Measurements from ENCODE around the gene ADRM1.

ADRM1 gene

DNA sequence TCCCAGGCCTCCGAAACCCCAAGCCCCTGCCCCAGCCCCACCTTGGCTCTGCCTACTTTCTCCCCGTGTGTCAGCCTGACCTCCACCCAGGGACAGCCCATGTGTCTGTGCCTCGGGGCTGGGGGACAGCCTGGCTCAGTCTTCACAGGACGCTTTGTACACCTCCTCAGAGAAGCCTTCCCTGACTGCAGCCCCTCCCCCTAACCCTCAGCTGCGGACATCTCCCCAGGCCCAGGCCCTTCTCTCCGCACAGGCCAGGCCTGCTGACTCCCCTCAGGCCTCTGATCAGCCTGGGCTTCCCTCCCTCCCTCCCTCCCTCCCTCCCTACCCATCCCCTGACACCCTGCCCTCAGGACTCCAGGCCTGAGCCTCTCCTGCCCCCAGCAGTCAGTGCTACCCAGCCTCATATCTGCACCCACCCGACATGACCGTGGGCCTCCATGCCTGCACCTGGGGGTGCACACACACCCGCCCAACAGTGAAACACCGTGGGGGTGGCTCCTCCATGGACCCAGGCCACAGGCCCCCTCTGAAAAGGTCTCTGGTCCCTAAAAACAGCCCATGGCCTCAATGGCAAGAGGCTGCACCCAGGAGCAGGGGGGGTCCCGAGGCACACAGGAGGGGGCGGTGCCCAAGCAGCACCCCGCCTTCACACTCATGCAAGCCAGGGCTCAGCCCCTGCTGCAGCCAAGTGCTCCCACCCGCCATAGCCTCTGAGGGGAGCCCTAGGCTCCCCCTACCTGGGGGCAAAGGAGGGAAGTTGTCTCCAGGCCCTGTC, 51.4 kb downstream of the ADRM1 start:
- Histone ChIP-seq H3K4me2 (ENCODE audit: low read length) (no peak overlapping the region), H3K56ac (ENCODE audit: low read length) (peak overlapping the region; percentile 60)
- DNase-seq = peak; percentile 49

DNA sequence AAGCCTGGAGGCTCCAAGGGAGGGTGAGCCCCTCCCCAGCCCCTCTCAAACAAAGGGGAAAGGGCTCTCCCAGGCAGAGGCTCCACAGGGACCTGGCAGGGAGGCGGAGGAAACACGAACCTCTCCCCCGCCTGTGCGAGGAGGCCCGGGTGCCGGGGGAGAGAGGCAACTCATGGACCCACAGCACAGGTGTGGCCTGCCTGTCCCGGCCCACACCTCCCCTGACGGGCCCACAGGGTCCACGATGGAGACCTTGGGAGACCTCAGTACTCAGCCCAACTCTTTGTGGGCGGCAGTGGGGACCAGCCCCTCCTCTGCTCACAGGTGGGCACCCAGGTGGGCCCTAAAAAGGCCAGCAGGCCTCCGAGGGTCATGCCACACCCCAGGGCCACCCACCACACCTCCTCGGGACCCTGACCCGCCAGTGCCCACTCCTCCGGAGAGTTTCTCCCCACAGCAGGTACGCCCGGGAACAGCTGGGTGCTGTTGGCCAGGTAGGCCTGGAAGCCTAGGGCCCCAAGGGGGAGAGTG, 52.1 kb downstream of the ADRM1 start:
- Histone ChIP-seq H3K4me1 (ENCODE audit: control insufficient read depth, low read depth, low read length) (peaks cover 5% of the 10 kb centered on the region), H3K23ac (ENCODE audit: low read length) (peak overlapping the region; percentile 24), H3K4me3 (ENCODE audit: low read length) (no peak overlapping the region), H3K4me2 (ENCODE audit: low read length) (no peak overlapping the region), H2BK5ac (ENCODE audit: low read length) (no peak overlapping the region), H4K5ac (ENCODE audit: low read length) (no peak overlapping the region), H3K36me3 (ENCODE audit: control insufficient read depth, insufficient read depth, low read length) (peaks cover 2% of the 10 kb centered on the region), H3K27me3 (ENCODE audit: insufficient read depth, low read length, poor library complexity) (no peaks in the 10 kb centered on the region), H3K79me1 (ENCODE audit: low read length) (peaks cover 2% of the 10 kb centered on the region), H2BK15ac (replicated peaks; ENCODE audit: low read depth) (no peak overlapping the region), H2BK120ac (ENCODE audit: low read depth, low read length) (no peak overlapping the region), H3K79me2 (ENCODE audit: control insufficient read depth, insufficient read depth, low read length) (peaks cover 38% of the 10 kb centered on the region), H3K4ac (ENCODE audit: low read depth, low read length) (peak overlapping the region; percentile 65), H3K27ac (ENCODE audit: low read depth, low read length) (peak overlapping the region; percentile 60), H4K8ac (ENCODE audit: low read depth, low read length) (no peak overlapping the region), H3K9ac (ENCODE audit: low read length) (peak overlapping the region; percentile 40), H2AK5ac (ENCODE audit: low read length) (no peak overlapping the region), H3K56ac (ENCODE audit: low read length) (peak overlapping the region; percentile 64), H3K18ac (ENCODE audit: low read length) (peak overlapping the region; percentile 11)
- no peak for DNase-seq
- no CpG with 5 or more reads among the region's 16 CpGs for WGBS (ENCODE audit: extremely low coverage, insufficient coverage, low lambda C conversion rate)

More for the DNA sequence above, 51.4 kb downstream of the ADRM1 start:
- H4K5ac ChIP-seq (ENCODE audit: low read length) = no peak overlapping the region
- H3K79me2 ChIP-seq (ENCODE audit: control insufficient read depth, insufficient read depth, low read length) = peaks cover 33% of the 10 kb centered on the region
- peaks cover 5% of the 10 kb centered on the region for H3K4me1 ChIP-seq (ENCODE audit: control insufficient read depth, low read depth, low read length)
- peak overlapping the region; percentile 60 for H3K27ac ChIP-seq (ENCODE audit: low read depth, low read length)
- H3K18ac ChIP-seq (ENCODE audit: low read length) = peak overlapping the region; percentile 11
- no peak overlapping the region for H3K23ac ChIP-seq (ENCODE audit: low read length)
- no peak overlapping the region for H4K8ac ChIP-seq (ENCODE audit: low read depth, low read length)
- peaks cover 2% of the 10 kb centered on the region for H3K79me1 ChIP-seq (ENCODE audit: low read length)
- no peak overlapping the region for H2BK15ac ChIP-seq (replicated peaks; ENCODE audit: low read depth)
- H2AK5ac ChIP-seq (ENCODE audit: low read length) = no peak overlapping the region
- peak overlapping the region; percentile 15 for H3K9ac ChIP-seq (ENCODE audit: low read length)
- H2BK120ac ChIP-seq (ENCODE audit: low read depth, low read length) = no peak overlapping the region
- WGBS (ENCODE audit: extremely low coverage, insufficient coverage, low lambda C conversion rate) = no CpG with 5 or more reads among the region's 14 CpGs
- no peak overlapping the region for H2BK5ac ChIP-seq (ENCODE audit: low read length)
- H3K4ac ChIP-seq (ENCODE audit: low read depth, low read length) = no peak overlapping the region
- peaks cover 2% of the 10 kb centered on the region for H3K36me3 ChIP-seq (ENCODE audit: control insufficient read depth, insufficient read depth, low read length)
- no peaks in the 10 kb centered on the region for H3K27me3 ChIP-seq (ENCODE audit: insufficient read depth, low read length, poor library complexity)
- no peak overlapping the region for H3K4me3 ChIP-seq (ENCODE audit: low read length)

DNA sequence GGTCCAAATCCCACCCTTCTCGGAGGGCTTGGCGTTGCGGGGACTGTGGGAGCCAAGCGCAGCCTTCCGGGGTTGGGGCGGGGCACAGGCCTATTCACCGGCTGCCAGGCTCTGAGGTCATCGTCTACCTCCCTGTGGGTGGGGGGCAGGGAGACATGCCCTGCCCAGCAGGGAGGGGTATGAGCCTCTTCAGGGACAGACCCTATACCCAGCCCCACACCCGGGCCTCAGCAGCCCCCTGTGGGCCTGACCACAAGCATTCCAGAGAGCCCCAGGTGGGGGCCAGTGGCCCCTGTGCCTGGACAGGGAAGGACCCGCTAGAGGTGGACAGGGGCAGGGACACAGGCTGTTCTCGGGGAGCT, 52.7 kb downstream of the ADRM1 start:
- Histone ChIP-seq H3K18ac (ENCODE audit: low read length) (peak overlapping the region; percentile 17), H3K9ac (ENCODE audit: low read length) (peak overlapping the region; percentile 40), H2BK15ac (replicated peaks; ENCODE audit: low read depth) (no peak overlapping the region), H3K23ac (ENCODE audit: low read length) (no peak overlapping the region), H3K79me2 (ENCODE audit: control insufficient read depth, insufficient read depth, low read length) (peaks cover 38% of the 10 kb centered on the region), H2AK5ac (ENCODE audit: low read length) (no peak overlapping the region), H4K8ac (ENCODE audit: low read depth, low read length) (no peak overlapping the region), H3K4me2 (ENCODE audit: low read length) (no peak overlapping the region), H2BK120ac (ENCODE audit: low read depth, low read length) (no peak overlapping the region), H2BK5ac (ENCODE audit: low read length) (no peak overlapping the region), H3K56ac (ENCODE audit: low read length) (peak overlapping the region; percentile 64), H3K4me3 (ENCODE audit: low read length) (no peak overlapping the region), H3K79me1 (ENCODE audit: low read length) (peaks cover 2% of the 10 kb centered on the region), H3K27me3 (ENCODE audit: insufficient read depth, low read length, poor library complexity) (no peaks in the 10 kb centered on the region), H4K5ac (ENCODE audit: low read length) (no peak overlapping the region), H3K27ac (ENCODE audit: low read depth, low read length) (peak overlapping the region; percentile 60), H3K4ac (ENCODE audit: low read depth, low read length) (no peak overlapping the region), H3K36me3 (ENCODE audit: control insufficient read depth, insufficient read depth, low read length) (peaks cover 2% of the 10 kb centered on the region), H3K4me1 (ENCODE audit: control insufficient read depth, low read depth, low read length) (peaks cover 5% of the 10 kb centered on the region)
- DNase-seq = peak; percentile 71
- WGBS (ENCODE audit: extremely low coverage, insufficient coverage, low lambda C conversion rate) = no CpG with 5 or more reads among the region's 11 CpGs

DNA sequence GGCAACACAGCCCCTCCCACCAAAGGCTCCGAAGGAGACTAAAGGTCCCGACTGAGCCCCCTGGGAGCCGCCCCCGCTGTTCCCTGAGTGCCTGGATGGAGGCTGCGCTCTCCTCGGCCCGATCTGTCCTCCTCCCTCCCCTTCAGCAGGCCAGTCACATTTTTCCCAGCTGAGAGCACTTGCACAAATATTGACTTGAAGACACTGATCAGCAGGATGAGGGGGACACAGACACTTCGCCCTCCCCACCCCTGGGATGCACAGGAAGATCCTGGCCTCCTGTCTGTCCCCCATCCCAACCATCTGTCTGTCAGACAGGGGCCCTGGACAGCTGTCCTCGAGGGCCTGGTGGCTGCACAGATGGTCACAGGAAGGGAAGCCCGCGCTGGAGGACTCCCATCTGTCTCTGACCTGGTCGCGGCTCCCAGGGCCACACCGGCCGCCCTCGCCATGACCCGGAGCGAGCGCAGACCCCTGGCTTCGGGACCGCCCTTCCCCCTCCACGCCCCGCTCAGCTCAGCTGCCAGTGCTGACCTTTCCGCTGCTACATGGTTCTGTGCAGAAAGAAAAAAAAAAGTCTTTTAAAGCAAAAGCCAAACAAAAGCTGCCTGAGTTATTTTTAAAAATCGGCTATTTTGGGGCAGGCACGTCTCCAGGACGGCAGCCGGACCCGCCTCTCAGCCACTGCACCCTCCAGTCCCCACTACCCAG, 53.2 kb downstream of the ADRM1 start:
- no peak overlapping the region for H2AK5ac ChIP-seq (ENCODE audit: low read length)
- no peak overlapping the region for H2BK15ac ChIP-seq (replicated peaks; ENCODE audit: low read depth)
- no peak overlapping the region for H2BK120ac ChIP-seq (ENCODE audit: low read depth, low read length)
- peaks cover 2% of the 10 kb centered on the region for H3K36me3 ChIP-seq (ENCODE audit: control insufficient read depth, insufficient read depth, low read length)
- H2BK5ac ChIP-seq (ENCODE audit: low read length) = peak overlapping the region; percentile 11
- H4K5ac ChIP-seq (ENCODE audit: low read length) = no peak overlapping the region
- H3K9ac ChIP-seq (ENCODE audit: low read length) = peak overlapping the region; percentile 34
- peak overlapping the region; percentile 27 for H3K4ac ChIP-seq (ENCODE audit: low read depth, low read length)
- DNase-seq = no peak
- no peaks in the 10 kb centered on the region for H3K27me3 ChIP-seq (ENCODE audit: insufficient read depth, low read length, poor library complexity)
- peaks cover 38% of the 10 kb centered on the region for H3K79me2 ChIP-seq (ENCODE audit: control insufficient read depth, insufficient read depth, low read length)
- no peak overlapping the region for H3K23ac ChIP-seq (ENCODE audit: low read length)
- peak overlapping the region; percentile 17 for H3K18ac ChIP-seq (ENCODE audit: low read length)
- H3K4me2 ChIP-seq (ENCODE audit: low read length) = no peak overlapping the region
- H3K79me1 ChIP-seq (ENCODE audit: low read length) = peaks cover 2% of the 10 kb centered on the region
- peak overlapping the region; percentile 64 for H3K56ac ChIP-seq (ENCODE audit: low read length)
- no CpG with 5 or more reads among the region's 29 CpGs for WGBS (ENCODE audit: extremely low coverage, insufficient coverage, low lambda C conversion rate)
- H3K27ac ChIP-seq (ENCODE audit: low read depth, low read length) = peak overlapping the region; percentile 34
- no peak overlapping the region for H3K4me3 ChIP-seq (ENCODE audit: low read length)
- H3K4me1 ChIP-seq (ENCODE audit: control insufficient read depth, low read depth, low read length) = peaks cover 10% of the 10 kb centered on the region
- H4K8ac ChIP-seq (ENCODE audit: low read depth, low read length) = no peak overlapping the region

DNA sequence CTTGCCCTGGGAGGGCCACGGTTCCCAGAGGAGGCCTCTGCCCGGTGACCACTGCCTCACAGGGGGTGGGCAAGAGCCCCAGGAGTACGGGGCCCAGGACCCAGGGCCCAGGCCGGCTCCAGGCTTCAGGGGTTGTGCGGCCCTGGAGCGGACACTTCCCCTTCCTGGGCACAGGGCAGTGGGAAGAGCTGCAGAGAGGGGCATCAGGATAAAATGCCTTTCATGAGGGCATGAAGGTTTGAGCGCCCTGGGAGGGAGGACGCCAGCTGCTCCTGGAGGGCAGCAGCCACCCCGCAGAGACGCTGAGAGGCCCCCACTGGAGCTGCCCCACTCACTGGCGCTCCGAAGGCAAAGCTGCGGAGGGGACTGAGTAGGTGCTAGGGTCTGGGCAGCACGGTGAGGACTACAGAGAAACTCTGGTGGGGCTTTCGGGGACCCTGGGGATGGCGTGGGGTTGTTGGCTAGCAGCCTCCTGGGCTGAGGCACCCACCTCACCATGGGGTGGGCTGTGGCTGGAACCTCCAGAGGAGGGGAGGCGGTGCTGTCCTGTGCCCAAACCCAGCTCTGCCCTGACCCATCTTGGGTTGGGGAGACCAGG, 53.9 kb downstream of the ADRM1 start:
- no peaks in the 10 kb centered on the region for H3K36me3 ChIP-seq (ENCODE audit: control insufficient read depth, insufficient read depth, low read length)
- no peak for DNase-seq
- H3K27ac ChIP-seq (ENCODE audit: low read depth, low read length) = peak overlapping the region; percentile 18
- H2AK5ac ChIP-seq (ENCODE audit: low read length) = no peak overlapping the region
- peak overlapping the region; percentile 49 for H3K56ac ChIP-seq (ENCODE audit: low read length)
- no peak overlapping the region for H4K8ac ChIP-seq (ENCODE audit: low read depth, low read length)
- H3K27me3 ChIP-seq (ENCODE audit: insufficient read depth, low read length, poor library complexity) = no peaks in the 10 kb centered on the region
- no peak overlapping the region for H3K9ac ChIP-seq (ENCODE audit: low read length)
- H2BK120ac ChIP-seq (ENCODE audit: low read depth, low read length) = no peak overlapping the region
- no peak overlapping the region for H2BK5ac ChIP-seq (ENCODE audit: low read length)
- peaks cover 2% of the 10 kb centered on the region for H3K79me1 ChIP-seq (ENCODE audit: low read length)
- H4K5ac ChIP-seq (ENCODE audit: low read length) = no peak overlapping the region
- H3K4me1 ChIP-seq (ENCODE audit: control insufficient read depth, low read depth, low read length) = peaks cover 12% of the 10 kb centered on the region
- peaks cover 38% of the 10 kb centered on the region for H3K79me2 ChIP-seq (ENCODE audit: control insufficient read depth, insufficient read depth, low read length)
- peak overlapping the region; percentile 17 for H3K18ac ChIP-seq (ENCODE audit: low read length)
- WGBS (ENCODE audit: extremely low coverage, insufficient coverage, low lambda C conversion rate) = no CpG with 5 or more reads among the region's 17 CpGs
- no peak overlapping the region for H3K4me3 ChIP-seq (ENCODE audit: low read length)
- H2BK15ac ChIP-seq (replicated peaks; ENCODE audit: low read depth) = no peak overlapping the region
- H3K23ac ChIP-seq (ENCODE audit: low read length) = no peak overlapping the region
- H3K4ac ChIP-seq (ENCODE audit: low read depth, low read length) = no peak overlapping the region
- H3K4me2 ChIP-seq (ENCODE audit: low read length) = no peak overlapping the region
